Endometrial microvascular endothelial cells (primary cell): ENCODE measurements around the gene SCN9A. TPM values are rescaled to one million over a fixed set of nuclear protein-coding genes. Genes with fewer than 3 reads are reported as not detected.
"Not testable (repeated sequence)": the region's sequence is repeated elsewhere in the genome, so short reads cannot be mapped to it uniquely, and the experiment has no call there.

ENCODE experiments used
- in situ Hi-C: cut with HindIII; loops from 2 replicates; pipeline ENCODE4 v1.10.0; 2017; ENCODE audit warnings: low sequenced_read_pairs, low pct_unique_long_range_greater_than_20kb; ENCODE audit errors: inconsistent ontology term
- total RNA-seq: library from RNA; depleted of rRNA; stranded (reverse); fragments of >200 nt; gene quantifications from one replicate; pipeline ENCODE4 v1.2.3, GENCODE V29; 2015; ENCODE audit errors: inconsistent ontology term

SCN9A gene
- total RNA-seq, 1 donor from 2014 or later, result 0.09 TPM

DNA sequence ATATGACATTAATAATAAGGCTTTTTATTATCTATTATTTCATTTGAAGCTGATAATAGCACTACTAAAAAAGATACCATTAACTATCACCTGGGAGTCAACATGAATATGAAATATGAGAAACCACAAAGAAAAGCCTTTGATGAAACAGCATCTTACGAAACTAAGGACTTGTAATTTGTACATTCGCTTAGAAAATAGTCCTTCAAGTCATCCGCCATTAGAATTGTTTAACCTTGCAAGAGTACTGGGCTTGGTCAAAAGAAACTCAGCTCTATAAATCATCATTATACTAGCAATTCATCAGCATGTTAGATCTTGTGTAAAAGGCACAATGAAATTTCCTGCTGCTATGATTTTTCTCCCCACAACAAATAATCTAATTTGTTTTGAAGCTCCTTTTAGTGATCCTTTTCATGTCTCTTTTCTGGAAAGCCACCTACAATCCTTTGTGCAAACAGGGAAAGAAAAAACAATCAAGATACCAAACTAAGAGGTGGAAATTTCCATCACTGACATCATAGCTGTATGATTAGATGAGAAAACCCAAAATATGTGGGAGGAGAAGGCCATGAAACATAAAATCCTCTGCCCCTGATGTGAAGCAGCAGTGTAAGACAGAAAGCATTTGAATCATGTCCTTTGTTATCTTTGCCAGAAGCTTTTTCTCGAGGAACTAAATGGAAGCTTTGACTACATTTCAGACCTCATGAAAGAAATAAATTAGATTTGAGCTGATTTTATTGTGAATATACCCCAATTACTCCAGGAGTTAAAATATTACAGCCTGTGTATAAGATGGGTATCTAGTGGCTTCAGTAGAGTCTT is 31.2 kb downstream of the SCN9A start:
- in situ Hi-C loops, result no loop called here

DNA sequence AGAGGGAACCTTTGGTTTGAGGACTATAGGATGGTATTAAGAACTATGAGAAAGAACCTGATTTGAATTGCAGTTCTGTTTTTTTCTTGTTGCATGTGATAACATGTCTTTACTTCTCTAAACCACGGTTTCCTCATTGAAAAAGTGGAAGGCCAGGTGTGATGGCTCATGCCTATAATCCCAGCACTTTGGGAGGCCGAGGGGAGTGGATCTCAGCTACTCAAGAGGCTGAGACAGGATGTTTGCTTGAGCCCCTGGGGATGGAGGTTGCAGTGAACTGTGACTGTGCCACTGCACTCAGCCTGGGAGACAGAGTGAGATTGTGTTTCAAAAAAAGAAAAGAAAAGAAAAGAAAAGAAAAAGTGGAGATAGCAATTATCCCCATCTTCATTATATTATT is 32.3 kb downstream of the SCN9A start:
- in situ Hi-C loops, result no loop called here

DNA sequence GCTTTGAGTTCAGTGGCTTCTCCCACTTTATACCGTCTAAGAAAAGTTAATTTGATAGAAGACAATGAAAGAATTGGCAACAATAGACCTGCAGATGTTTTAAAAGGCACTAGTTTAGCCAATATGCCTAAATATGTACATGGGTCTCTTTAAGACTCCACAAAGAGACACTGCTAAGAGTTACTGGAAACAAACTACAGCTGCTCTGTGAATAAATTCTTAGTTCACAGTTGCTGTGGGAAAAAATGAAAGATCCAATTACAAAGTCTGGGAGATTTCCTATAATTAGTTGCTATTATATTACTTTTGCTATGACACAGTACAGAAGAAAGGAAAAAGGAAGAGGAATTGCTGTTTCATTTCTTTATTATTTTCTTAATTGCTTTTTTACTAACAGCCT is 34.3 kb downstream of the SCN9A start:
- in situ Hi-C loops, result no loop called here

DNA sequence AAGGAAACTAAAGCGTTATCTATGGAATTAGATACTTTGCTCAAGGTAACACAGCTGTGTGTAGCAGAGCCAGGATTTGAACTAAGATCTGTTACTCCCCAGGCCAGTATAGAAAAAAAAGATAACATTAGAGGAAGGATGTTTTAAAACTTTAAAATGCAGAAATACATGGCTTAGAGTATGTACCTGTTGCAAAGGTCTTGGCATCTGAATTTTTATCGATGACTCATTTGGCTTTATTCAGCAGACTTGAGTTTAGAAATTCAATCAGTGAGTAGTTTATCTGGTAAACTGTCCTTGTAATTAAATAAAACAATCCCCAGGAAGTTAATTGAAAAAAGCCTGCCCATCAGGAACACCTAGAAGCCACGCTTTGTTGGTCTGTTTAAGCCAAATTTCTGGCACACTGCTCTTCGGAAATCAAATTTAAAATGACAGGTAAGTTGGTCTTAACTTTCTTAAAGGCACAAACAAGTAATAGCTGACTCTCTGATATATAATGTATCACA is 36.9 kb downstream of the SCN9A start:
- in situ Hi-C loops, result no loop called here

DNA sequence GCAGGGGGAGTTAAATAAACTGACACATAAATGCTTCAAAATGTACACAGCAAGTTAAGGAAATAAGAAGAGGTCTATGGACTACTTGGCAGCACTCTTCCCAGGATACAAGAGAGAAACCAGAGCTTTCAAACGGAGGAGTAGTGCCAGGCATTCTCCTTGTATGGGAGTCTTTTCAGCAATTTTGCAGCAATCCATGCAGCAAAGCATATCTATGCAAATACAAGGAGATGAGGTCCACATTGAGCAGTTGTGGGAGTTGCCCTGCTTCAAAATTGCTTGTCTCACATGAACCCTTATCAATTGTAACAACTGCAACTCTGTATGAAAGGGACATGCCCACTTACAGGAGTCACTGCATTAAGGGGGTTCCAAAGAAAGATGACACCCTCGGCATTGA is 37.8 kb downstream of the SCN9A start:
- in situ Hi-C loops, result no loop called here

DNA sequence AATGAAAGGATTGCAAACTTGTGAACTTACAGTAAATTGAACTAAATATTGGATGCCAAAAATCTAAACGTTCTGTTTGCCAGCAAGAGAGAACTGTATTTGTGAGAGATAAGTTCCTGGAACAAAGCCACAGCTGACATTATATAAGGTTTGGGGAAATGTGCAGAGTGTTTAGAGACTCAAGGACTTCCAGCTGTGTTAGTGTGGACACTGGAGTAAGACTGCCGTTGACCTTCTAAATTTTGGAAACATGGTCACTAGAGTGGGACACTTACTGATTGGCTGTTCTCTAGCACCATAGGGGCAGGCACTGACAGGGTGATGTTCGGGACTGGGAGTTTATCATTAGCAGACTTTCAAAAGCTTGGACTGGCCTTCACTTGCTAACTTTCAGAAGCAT is 40.5 kb downstream of the SCN9A start:
- in situ Hi-C loops, result no loop called here

DNA sequence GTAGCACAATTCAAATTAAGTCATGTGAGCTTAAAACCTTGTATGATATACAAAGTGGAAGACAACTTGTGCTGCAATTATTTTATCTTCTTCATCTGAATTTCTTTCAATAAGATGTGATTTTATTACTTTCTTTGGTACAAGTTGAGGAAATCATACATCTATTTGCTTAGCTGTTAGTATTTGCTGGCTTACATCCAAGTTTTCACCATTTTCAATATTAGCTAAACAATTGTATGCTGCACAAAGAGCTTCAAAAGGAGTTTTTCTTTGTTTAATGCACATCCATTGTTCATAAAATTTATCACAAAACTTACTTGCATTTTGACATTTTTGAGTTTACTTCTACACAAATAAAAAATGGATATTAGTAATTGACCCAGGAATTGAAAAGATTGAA is 40.9 kb downstream of the SCN9A start:
- in situ Hi-C loops, result no loop called here

DNA sequence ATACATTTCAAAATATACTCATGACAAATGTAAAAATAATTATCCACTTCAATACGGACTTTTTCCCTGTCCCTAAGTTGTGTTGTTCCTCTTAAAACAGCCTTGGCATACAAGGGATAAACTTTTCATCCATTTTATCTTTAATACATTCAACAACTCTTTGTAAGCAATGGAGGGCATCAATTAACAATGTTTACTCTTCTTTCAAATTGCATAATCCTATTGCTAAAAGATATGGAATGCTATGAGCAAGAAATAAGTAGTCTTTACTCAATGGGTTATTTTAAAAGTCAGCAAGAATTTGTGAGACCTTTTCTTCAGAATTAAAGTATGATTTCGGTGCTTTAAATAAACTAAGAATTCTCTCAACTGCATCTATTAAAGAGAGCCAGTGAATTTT is 41.9 kb downstream of the SCN9A start:
- in situ Hi-C loops, result no loop called here

DNA sequence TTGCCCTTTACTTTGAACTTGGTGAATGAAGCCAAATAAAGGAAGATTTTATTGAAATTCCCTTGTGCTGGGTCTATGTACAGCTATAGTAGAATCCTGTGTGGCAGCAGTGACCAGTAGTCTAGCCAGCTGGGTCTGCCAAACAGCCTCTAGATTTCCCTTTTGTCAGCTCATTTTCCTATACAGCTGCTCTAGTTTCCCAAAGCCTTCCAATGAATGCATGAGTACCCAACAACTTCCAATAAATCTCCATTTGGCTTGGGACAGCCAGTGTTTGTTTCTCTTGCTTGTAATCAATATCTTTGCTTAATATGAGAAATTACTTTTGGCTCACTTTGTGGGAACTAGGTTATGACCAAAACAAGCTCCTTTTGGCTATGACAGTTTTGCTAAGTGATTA is 43.6 kb downstream of the SCN9A start:
- in situ Hi-C loops, result no loop called here

DNA sequence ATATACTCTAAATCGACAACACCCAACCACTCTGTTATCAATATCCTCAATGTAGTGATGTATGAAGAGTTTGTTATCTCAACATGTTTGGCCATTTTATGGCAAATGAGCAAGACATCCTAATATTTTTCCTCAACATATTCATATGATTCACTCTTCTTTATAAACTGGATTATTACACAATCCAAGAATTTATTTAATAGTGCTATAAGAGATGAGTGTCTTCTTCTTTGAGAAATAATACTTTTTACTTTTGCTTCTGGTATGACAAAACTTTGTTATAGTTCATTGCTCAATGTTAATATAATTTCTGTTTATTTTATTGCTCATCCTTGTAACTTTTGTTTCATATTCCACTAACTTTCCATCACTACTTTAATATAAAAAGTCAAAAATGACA is 44.3 kb downstream of the SCN9A start:
- in situ Hi-C loops, result no loop called here

DNA sequence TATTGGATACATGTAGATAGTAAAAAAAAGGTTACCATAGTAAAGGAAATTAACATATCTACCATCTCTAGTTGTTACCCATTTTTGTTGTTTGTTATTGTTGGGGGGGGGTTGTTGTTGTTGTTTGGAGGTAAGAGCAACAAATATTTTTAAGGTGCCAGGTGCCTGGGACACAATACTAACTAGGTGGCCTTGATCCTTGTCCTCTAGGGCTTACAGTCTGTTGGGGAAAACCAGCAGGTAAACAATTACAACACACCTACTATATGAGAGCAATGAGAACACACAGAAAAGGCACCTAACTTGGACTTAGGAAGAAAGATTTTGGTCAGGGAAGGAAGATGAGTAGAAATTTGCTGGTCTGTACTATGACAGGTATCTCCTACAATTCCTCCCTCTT is 46.3 kb downstream of the SCN9A start:
- in situ Hi-C loops, result no loop called here

DNA sequence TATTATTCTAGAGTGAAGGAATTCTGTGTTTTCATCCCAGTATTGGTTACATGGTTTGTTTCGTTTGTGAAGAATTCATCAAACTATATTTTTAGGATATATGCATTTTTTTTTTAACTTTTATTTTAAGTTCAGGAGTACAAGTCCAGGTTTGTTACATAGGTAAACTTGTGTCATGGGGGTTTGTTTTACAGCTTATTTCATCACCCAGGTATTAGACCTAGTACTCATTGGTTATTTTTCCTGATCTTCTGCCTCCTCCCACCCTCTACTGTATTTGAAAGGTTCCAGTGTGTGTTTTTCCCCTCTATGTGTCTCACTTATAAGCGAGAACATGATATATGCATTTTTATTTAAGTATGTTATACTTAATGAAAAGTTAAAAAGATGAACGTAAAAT is 47.6 kb downstream of the SCN9A start:
- in situ Hi-C loops, result no loop called here

DNA sequence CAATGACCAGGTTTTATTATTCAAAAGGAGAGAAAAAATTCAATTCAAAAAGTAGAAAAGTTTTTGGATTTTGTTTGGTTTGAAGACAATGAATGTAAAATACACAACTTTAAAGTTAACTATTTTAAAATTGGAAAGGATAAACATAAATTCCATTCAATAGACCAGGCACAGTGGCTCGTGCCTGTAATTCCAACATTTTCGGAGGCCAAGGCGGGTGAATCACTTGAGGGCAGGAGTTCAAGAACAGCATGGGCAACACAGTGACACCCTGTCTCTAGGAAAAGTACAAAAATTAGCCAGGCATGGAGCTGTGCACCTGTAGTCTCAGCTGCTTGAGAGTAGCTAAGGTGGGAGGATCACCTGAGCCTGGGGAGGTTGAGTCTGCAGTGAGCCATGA is 54.7 kb downstream of the SCN9A start:
- in situ Hi-C loops, result no loop called here

DNA sequence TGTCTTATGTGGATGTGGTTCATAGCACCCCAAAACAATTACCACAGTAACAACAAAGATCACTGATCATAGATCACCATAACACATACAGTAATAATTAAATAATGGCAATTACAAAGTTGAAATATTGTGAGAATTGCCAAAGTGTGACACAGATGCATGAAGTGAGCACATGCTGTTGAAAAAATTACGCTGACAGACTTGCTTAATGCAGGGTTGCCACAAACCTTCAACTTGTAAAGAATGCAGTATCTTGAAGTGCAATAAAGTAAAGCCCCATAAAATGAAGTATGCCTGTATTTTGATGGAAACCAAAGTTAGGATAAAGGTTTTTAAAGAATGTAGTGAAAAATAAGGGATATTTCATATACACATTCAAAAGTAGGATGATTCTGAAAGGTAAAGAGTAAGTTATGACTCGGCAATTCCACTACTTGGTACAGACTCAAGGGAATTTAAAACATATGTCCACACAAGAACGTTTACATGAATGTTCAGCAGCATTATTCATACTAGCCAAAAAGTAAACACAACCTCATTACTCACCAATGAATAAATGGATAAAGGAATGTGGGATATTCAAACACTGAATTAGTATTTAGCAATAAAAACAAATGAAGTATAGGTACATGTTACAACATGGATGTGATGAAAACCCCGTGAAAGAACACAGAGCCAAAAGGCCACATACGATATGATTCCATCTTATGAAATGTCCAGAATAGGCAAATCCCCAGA is 61.6 kb downstream of the SCN9A start:
- in situ Hi-C loops, result no loop called here

DNA sequence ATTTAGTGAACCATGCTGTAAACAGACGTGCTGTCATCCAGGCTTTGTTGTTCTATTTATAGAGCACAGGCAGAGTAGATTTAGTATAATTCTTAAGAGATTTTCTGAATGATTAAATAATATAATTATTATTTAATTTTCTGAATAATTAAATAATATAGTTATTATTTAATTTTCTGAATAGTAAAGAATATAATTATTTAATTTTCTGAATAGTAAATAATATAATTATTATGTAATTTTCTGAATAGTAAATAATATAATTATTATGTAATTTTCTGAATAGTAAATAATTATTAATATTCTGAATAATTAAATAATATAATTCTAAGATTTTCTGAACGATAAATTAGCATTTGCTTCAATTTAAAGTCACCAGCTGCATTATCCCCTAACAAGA is 62.9 kb downstream of the SCN9A start:
- in situ Hi-C loops, result not testable (repeated sequence)

DNA sequence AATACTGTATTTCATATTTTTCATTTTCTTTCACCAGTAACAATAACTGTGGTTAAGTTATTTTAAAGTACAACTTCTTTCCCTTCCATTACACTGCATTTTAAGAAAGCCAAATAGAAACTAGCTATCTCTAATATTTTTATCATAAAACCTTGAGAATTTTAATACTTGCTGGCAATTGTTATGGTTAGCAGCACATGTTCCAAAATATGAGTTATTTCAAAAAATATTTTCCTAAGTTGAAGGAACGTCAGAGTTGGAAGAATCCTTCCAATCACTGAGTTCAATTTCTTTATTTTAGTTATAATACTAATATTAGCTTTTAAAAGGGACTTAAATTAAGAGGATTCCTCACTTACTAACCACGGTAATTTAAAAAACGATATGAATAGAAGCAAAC is 68.4 kb downstream of the SCN9A start:
- in situ Hi-C loops, result no loop called here

DNA sequence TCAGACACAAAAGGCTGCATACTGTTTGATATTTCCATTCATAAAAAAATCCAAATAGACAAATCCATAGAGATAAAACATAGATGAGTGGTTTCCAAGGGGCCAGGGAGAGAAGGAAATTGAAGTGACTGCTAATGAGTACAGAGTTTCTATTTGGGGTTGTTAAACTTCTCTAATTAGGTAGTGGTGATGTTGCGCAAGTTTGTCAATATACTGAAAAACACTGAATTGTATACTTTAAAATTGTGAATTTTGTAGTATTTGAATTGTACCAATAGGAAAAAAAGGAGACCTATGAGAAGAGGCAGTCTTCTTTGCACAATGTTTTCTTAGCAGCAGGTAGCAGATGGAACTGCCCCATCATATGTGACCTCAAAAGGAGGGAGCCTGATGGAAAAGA is 71.1 kb downstream of the SCN9A start:
- in situ Hi-C loops, result no loop called here

DNA sequence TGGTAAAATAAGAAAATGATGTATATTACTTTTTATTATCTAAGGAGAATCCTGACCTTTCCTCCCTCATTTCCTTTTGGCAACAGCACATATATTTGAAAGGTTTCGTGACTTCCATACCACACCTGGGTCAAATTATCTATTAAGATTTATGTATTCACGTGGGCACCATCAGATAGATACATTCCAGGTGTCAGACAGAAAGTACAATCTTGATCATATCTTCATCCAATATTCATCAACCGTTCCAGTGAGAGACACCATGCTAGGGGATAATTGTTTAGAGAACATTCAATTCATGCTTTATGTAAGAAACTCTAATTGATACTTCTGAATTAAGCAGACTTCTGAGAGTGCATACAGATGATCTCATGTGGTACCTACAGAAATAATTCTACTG is 73.7 kb downstream of the SCN9A start:
- in situ Hi-C loops, result no loop called here

DNA sequence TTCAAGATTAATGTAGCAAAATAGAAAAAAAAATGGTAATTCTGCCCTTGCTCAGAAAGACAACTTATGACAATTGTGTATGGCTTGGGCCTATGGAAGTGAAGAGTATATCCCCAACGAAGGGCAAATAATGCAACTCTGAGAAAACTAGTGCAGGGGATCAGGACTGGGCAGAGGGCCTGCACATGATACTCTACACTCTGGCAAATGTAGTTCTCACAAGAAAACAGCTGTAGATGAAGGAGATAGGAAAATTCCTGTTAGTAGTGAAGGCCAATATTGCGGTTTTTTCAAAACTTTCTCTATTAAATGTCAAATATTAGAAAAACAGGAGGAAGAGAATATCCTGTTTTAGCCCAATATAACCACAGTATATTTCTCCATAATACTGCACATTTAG is 77.8 kb downstream of the SCN9A start:
- in situ Hi-C loops, result no loop called here

DNA sequence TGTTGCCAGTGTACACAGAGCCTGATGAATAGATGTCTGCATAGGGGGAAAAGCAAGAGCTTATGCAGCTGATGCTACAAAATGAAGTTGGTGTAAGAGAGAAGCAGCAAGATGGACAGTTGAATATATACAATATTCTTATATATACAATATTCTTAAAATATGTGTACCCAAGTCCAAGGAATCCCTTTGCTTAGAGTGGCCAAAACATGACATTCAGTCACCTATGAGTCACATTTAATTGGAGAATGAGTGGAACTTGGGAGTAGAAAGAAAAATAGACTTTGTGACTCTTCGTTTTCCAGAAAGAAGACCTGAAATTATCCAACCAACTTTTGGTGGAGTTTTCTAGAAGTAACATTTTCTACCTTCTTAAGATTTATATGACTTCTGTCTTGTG is 81.8 kb downstream of the SCN9A start:
- in situ Hi-C loops, result no loop called here
